Heart right ventricle (tissue), 16 donors: ENCODE data around the gene SPATS2. TPM values are rescaled to one million over a fixed set of nuclear protein-coding genes. Genes with fewer than 3 reads are reported as not detected.

Experiments
- ATAC-seq, 8 donors: fragments of 200-7000 bp; cut with Tn5 transposase; one replicate each; pipeline ENCODE4 v1.9.1; 2020; ENCODE audit warnings: mild to moderate bottlenecking in 8 of 8, moderate library complexity in 8 of 8, moderate number of reproducible peaks in 1 of 8
- DNase-seq, 2 donors: peaks; one replicate each; pipeline ENCODE4 v3.0.0-alpha.2; 2020
- H3K27ac ChIP-seq, 10 donors: fragments of 200-600 bp; sonication (generic) in 2 of 10; one replicate each; pipeline versions ENCODE4 v1.5.0 to v1.8.0; 2020 to 2022; ENCODE audit warnings: mild to moderate bottlenecking in 3 of 10
- H3K27me3 ChIP-seq, 7 donors: fragments of 200-600 bp; one replicate each; pipeline ENCODE4 v1.8.0; 2021 to 2022; ENCODE audit warnings: mild to moderate bottlenecking in 2 of 7
- H3K36me3 ChIP-seq, 9 donors: fragments of 200-600 bp; sonication (generic) in 1 of 9; one replicate each; pipeline versions ENCODE4 v1.5.0 to v1.8.0; 2020 to 2022; ENCODE audit warnings: mild to moderate bottlenecking in 2 of 9
- H3K4me1 ChIP-seq, 9 donors: fragments of 200-600 bp; sonication (generic) in 1 of 9; one replicate each; pipeline versions ENCODE4 v1.5.0 to v1.8.0; 2020 to 2022; ENCODE audit warnings: mild to moderate bottlenecking in 4 of 9
- H3K4me3 ChIP-seq, 10 donors: fragments of 200-600 bp; sonication (generic) in 2 of 10; one replicate each; pipeline versions ENCODE4 v1.5.0 to v1.8.0; 2020 to 2022; ENCODE audit warnings: mild to moderate bottlenecking in 7 of 10, moderate library complexity in 2 of 10
- H3K9me3 ChIP-seq, 11 donors: fragments of 200-600 bp in 10 of 11; sonication (generic) in 2 of 11; one replicate each; pipeline versions ENCODE4 v1.5.0 to v1.8.0; 2013 to 2022; ENCODE audit warnings: mild to moderate bottlenecking in 2 of 11, control low read depth in 1 of 11, moderate library complexity in 1 of 11
- CTCF ChIP-seq, 9 donors: fragments of 200-600 bp; sonication (generic) in 2 of 9; IDR thresholded peaks; one replicate each; pipeline versions ENCODE4 v1.5.0 to v1.8.0; 2021 to 2022; ENCODE audit warnings: antibody characterized with exemption in 9 of 9, mild to moderate bottlenecking in 5 of 9, moderate library complexity in 1 of 9
- WGBS, 2 donors: extraction: QIAGEN DNeasy Blood & Tissue Kit; methylation state at CpG; one replicate each; pipeline ENCODE4 v1.1.7; 2013; ENCODE audit warnings: inconsistent platforms in 1 of 2; 5-methylcytosine and 5-hydroxymethylcytosine counted together
- intact Hi-C, 10 donors: fragments of 100-400 bp; cut with DNase I; formaldehyde crosslinking; loops; one replicate each; pipeline versions ENCODE4 v1.11.1 to v1.14.2; 2022
- polyA plus RNA-seq, 2 donors: library from polyadenylated mRNA; stranded (reverse); fragments of 200-250 nt; gene quantifications; one replicate each; pipeline ENCODE4 v1.2.3, GENCODE V29; 2013
- total RNA-seq, 10 donors: library from RNA; stranded (reverse); fragmentation: NEBNext Ultra II Directional in 3 of 10; extraction: Animal tissue kit (Norgen Biotek cat#: 25700) in 3 of 10; gene quantifications; one replicate each; pipeline versions ENCODE4 v1.2.1 to v1.2.4, GENCODE V29; 2021 to 2023
- donor health status: Arrhythmogenic right ventricular cardiomyopathy.
- donor health status: ischemic (EF 13 %, LVEDD 7.1; RV severe dilation, severe dysfunction).
- donor health status: healthy with polysubstance abuse.
- donor health status: DM: no; HTN: yes; CAD: no.
- donor health status: DM: no; HTN: no; CAD: no.
- donor health status: ischemic (EF 25% LVEDD 6.9; RV normal size, moderate dysfunction).
- donor health status: ischemic (EF 25% LVEDD 5.7; RV mildly dilated, moderate dysfunction).
- donor health status: healthy.
- donor health status: DM: yes; HTN: yes; CAD: no.
- donor health status: Ischemic cardiomyopathy.
- donor health status: ischemic (EF 35%, LVEDD 5.7; RV mildly dilated, moderate dysfunction).
- donor health status: nonischemic (EF 11% LVEDD 7.7; RV severe dilation, severe dysfunction).
- donor health status: DM: yes; HTN: yes; CAD: no.
- donor health status: PGD.
- donor health status: ischemic (EF 29% LVEDD 5.4; RV normal size, mild dysfunction).
- donor health status: nonischemic (EF 23%, LVEDD 6.1; RV moderate dilation, normal function).

Gene SPATS2
- total and polyA plus RNA-seq, 12 donors = 3.5 to 11.5 (median 5.1) TPM

GRCh38 chr12:49511410-49511809, 144.1 kb downstream of the SPATS2 start:
- Histone ChIP-seq H3K4me1 (peaks cover 0 to 4% (median 0%) of the 10 kb centered on the region in 9 donors), H3K27me3 (no peaks in the 10 kb centered on the region), H3K36me3 (peaks cover 0 to 15% (median 0%) of the 10 kb centered on the region in 9 donors), H3K4me3 (no peak overlapping the region), H3K27ac (no peak overlapping the region), H3K9me3 (no peaks in the 10 kb centered on the region)
- no peak for DNase-seq
- ATAC-seq = no peak
- TF ChIP-seq CTCF (IDR thresholded peaks at IDR 0.05) = no peak
- intact Hi-C loops = no loop called here

- intact Hi-C loops = loop anchor here in 1 of 10 donors (2.0 kb wide), 1 partner anchor 154 kb away; no protein-coding TSS in a partner anchor
- Histone ChIP-seq H3K9me3 (no peaks in the 10 kb centered on the region), H3K4me3 (no peak overlapping the region), H3K27ac (no peak overlapping the region), H3K4me1 (peaks cover 0 to 4% (median 0%) of the 10 kb centered on the region in 9 donors), H3K36me3 (peaks cover 0 to 20% (median 0%) of the 10 kb centered on the region in 9 donors), H3K27me3 (no peaks in the 10 kb centered on the region)
- ATAC-seq (no peak), DNase-seq (no peak)
- WGBS, 2 donors = 92 to 95% methylated on average over 1 of the region's 1 CpG
- no peak for TF ChIP-seq CTCF (IDR thresholded peaks at IDR 0.05)
Observed at GRCh38 chr12:49512546-49512945, 145.3 kb downstream of the SPATS2 start.

- WGBS, 2 donors = 86 to 94% methylated on average over 5 of the region's 5 CpGs
- intact Hi-C loops = loop anchor here in 4 of 10 donors (2.0 kb wide), 1 partner anchor 156 kb away; no protein-coding TSS in a partner anchor
- TF ChIP-seq CTCF (IDR thresholded peaks at IDR 0.05) = no peak
Observed at GRCh38 chr12:49515266-49515665, 148.0 kb downstream of the SPATS2 start.

GRCh38 chr12:49518914-49519573, 151.8 kb downstream of the SPATS2 start:
- TF ChIP-seq CTCF (IDR thresholded peaks at IDR 0.05) = no peak

More at GRCh38 chr12:49515266-49515665, 148.0 kb downstream of the SPATS2 start:
- H3K9me3 ChIP-seq = no peaks in the 10 kb centered on the region
- no peak for ATAC-seq
- no peaks in the 10 kb centered on the region for H3K27me3 ChIP-seq
- no peak for DNase-seq
- H3K4me1 ChIP-seq = peaks cover 0 to 4% (median 0%) of the 10 kb centered on the region in 9 donors
- H3K4me3 ChIP-seq = no peak overlapping the region
- H3K36me3 ChIP-seq = peaks cover 0 to 33% (median 0%) of the 10 kb centered on the region in 9 donors
- no peak overlapping the region for H3K27ac ChIP-seq

More at GRCh38 chr12:49518914-49519573, 151.8 kb downstream of the SPATS2 start:
- WGBS, 2 donors = 87 to 88% methylated on average over 2 of the region's 2 CpGs
- intact Hi-C loops = no loop called here
- H3K9me3 ChIP-seq = no peaks in the 10 kb centered on the region
- H3K27ac ChIP-seq = no peak overlapping the region
- peaks cover 0 to 64% (median 0%) of the 10 kb centered on the region in 9 donors for H3K36me3 ChIP-seq
- H3K27me3 ChIP-seq = no peaks in the 10 kb centered on the region
- no peak overlapping the region for H3K4me3 ChIP-seq
- H3K4me1 ChIP-seq = peaks cover 0 to under 1% (median 0%) of the 10 kb centered on the region in 9 donors
- DNase-seq (no peak), ATAC-seq (no peak)
